Fibroblast of lung (primary cell): ENCODE results near the gene USP5. TPM values are rescaled to one million over a fixed set of nuclear protein-coding genes. Genes with fewer than 3 reads are reported as not detected.

ENCODE experiments used
- DNase-seq, 2 donors: peaks; one replicate each; pipeline versions ENCODE4 v3.0.0 to v3.0.0-alpha.2; 2010; ENCODE audit warnings: low read depth in 2 of 2
- H2AFZ ChIP-seq: 2 replicates; pipeline ENCODE4 v1.5.1; 2012; ENCODE audit warnings: low read length, control low read depth, inconsistent platforms
- H3K27ac ChIP-seq: 2 replicates; pipeline ENCODE4 v1.5.1; 2011; ENCODE audit warnings: low read length, control low read depth; ENCODE audit not compliant: insufficient read depth
- H3K27me3 ChIP-seq: 2 replicates; pipeline ENCODE4 v1.5.1; 2011; ENCODE audit warnings: mild to moderate bottlenecking, low read length; ENCODE audit not compliant: control insufficient read depth, insufficient read depth
- H3K36me3 ChIP-seq: 2 replicates; pipeline ENCODE4 v1.5.1; 2011; ENCODE audit warnings: low read length; ENCODE audit not compliant: control insufficient read depth, insufficient read depth
- H3K4me1 ChIP-seq: 2 replicates; pipeline ENCODE4 v1.5.1; 2011; ENCODE audit warnings: low read length; ENCODE audit not compliant: control insufficient read depth, insufficient read depth; ENCODE audit errors: extremely low read depth
- H3K4me2 ChIP-seq: 2 replicates; pipeline ENCODE4 v1.5.1; 2011; ENCODE audit warnings: low read length, control low read depth; ENCODE audit not compliant: insufficient read depth; ENCODE audit errors: extremely low read depth
- H3K4me3 ChIP-seq, 4 experiments: fragments of 200-600 bp in 1 of 4; sonication (generic) in 1 of 4; replicated peaks in 1 of 4; 2 replicates each; pipeline ENCODE4 v1.5.1; 2011 to 2016; ENCODE audit warnings: low read length in 4 of 4, low read depth in 3 of 4, mild to moderate bottlenecking in 3 of 4, control low read depth in 2 of 4, inconsistent platforms in 1 of 4, mixed read lengths in 1 of 4; ENCODE audit not compliant: insufficient read depth in 1 of 4; ENCODE audit errors: control extremely low read depth in 1 of 4
- H3K79me2 ChIP-seq: 2 replicates; pipeline ENCODE4 v1.5.1; 2012; ENCODE audit warnings: mild to moderate bottlenecking, low read length, inconsistent platforms; ENCODE audit not compliant: control insufficient read depth, insufficient read depth
- H3K9ac ChIP-seq: 2 replicates; pipeline ENCODE4 v1.5.1; 2011; ENCODE audit warnings: mild to moderate bottlenecking, low read length, control low read depth; ENCODE audit not compliant: insufficient read depth
- H3K9me3 ChIP-seq: 2 replicates; pipeline ENCODE4 v1.5.1; 2012; ENCODE audit warnings: low read depth, low read length; ENCODE audit not compliant: control insufficient read depth, insufficient read depth
- H4K20me1 ChIP-seq: 2 replicates; pipeline ENCODE4 v1.5.1; 2011; ENCODE audit warnings: low read length; ENCODE audit not compliant: control insufficient read depth, insufficient read depth; ENCODE audit errors: extremely low read depth
- CTCF ChIP-seq, 2 donors: IDR thresholded peaks in 1 of 2; conservative IDR thresholded peaks in 1 of 2; 1 replicate in 1 of 2; 2 replicates in 1 of 2; pipeline ENCODE4 v1.5.1; 2011 to 2012; ENCODE audit warnings: low read length in 2 of 2, control low read depth in 1 of 2, inconsistent platforms in 1 of 2, low read depth in 1 of 2, mild to moderate bottlenecking in 1 of 2
- EZH2 ChIP-seq: IDR thresholded peaks from 2 replicates; pipeline ENCODE4 v1.5.1; 2012; ENCODE audit warnings: low read length, control low read depth, mild to moderate bottlenecking; ENCODE audit errors: missing control alignments
- polyA plus RNA-seq, 2 donors: library from polyadenylated mRNA; depleted of rRNA in 1 of 2; stranded (reverse) in 1 of 2; unstranded in 1 of 2; fragments of >200 nt; gene quantifications; 2 replicates each; pipeline ENCODE4 v1.2.1, GENCODE V29; 2011 to 2012; ENCODE audit warnings: missing spikeins in 1 of 2
- total RNA-seq: library from RNA; depleted of rRNA; stranded (reverse); fragments of >200 nt; gene quantifications from 2 replicates; pipeline ENCODE4 v1.2.1, GENCODE V29; 2014

Gene USP5
- total and polyA plus RNA-seq, 2 donors (not counting 1 experiment from before 2014, with no cell fraction given): 42.2 to 69.9 TPM

GRCh38 chr12:6826734-6827436 is 25.1 kb upstream of the USP5 start:
- H3K27me3 ChIP-seq: peaks cover 2% of the 10 kb centered on the region
- no peak for DNase-seq
- peaks cover 26% of the 10 kb centered on the region for H3K79me2 ChIP-seq
- H3K4me2 ChIP-seq: peak overlapping the region; percentile 73
- no peaks in the 10 kb centered on the region for H3K9me3 ChIP-seq
- peaks cover 23% of the 10 kb centered on the region for H3K4me1 ChIP-seq
- no peaks in the 10 kb centered on the region for H4K20me1 ChIP-seq
- peak overlapping the region; percentile 78 for H3K27ac ChIP-seq
- peak overlapping the region; percentile 51 for H3K9ac ChIP-seq
- peak overlapping the region in 2 of 4 experiments; percentile 19 to 25 for H3K4me3 ChIP-seq
- H2AFZ ChIP-seq: peak overlapping the region; percentile 21
- H3K36me3 ChIP-seq: peaks cover 20% of the 10 kb centered on the region
- TF ChIP-seq CTCF (conservative IDR thresholded peaks at IDR 0.05 in 1 of 2, IDR thresholded peaks at IDR 0.05 in 1 of 2; ENCODE audit: low read depth in 1 of 2, low read length in 2 of 2): no peak
- no peak for TF ChIP-seq EZH2

- peak overlapping the region; percentile 51 for H3K9ac ChIP-seq
- no peak for TF ChIP-seq EZH2
- TF ChIP-seq CTCF (conservative IDR thresholded peaks at IDR 0.05 in 1 of 2, IDR thresholded peaks at IDR 0.05 in 1 of 2; ENCODE audit: low read depth in 1 of 2, low read length in 2 of 2): no peak
- H3K79me2 ChIP-seq: peaks cover 26% of the 10 kb centered on the region
- H2AFZ ChIP-seq: peak overlapping the region; percentile 21
- peaks cover 18% of the 10 kb centered on the region for H3K4me1 ChIP-seq
- peak overlapping the region; percentile 78 for H3K27ac ChIP-seq
- H3K27me3 ChIP-seq: peaks cover 2% of the 10 kb centered on the region
- H3K4me3 ChIP-seq: peak overlapping the region in 3 of 4 experiments; percentile 19 to 40 (median 34)
- H3K36me3 ChIP-seq: peaks cover 20% of the 10 kb centered on the region
- peak; percentile 78 to 83 for DNase-seq
- no peaks in the 10 kb centered on the region for H3K9me3 ChIP-seq
- peak overlapping the region; percentile 73 for H3K4me2 ChIP-seq
- no peaks in the 10 kb centered on the region for H4K20me1 ChIP-seq
Measured at GRCh38 chr12:6827437-6827911, 24.5 kb upstream of the USP5 start.

DNA sequence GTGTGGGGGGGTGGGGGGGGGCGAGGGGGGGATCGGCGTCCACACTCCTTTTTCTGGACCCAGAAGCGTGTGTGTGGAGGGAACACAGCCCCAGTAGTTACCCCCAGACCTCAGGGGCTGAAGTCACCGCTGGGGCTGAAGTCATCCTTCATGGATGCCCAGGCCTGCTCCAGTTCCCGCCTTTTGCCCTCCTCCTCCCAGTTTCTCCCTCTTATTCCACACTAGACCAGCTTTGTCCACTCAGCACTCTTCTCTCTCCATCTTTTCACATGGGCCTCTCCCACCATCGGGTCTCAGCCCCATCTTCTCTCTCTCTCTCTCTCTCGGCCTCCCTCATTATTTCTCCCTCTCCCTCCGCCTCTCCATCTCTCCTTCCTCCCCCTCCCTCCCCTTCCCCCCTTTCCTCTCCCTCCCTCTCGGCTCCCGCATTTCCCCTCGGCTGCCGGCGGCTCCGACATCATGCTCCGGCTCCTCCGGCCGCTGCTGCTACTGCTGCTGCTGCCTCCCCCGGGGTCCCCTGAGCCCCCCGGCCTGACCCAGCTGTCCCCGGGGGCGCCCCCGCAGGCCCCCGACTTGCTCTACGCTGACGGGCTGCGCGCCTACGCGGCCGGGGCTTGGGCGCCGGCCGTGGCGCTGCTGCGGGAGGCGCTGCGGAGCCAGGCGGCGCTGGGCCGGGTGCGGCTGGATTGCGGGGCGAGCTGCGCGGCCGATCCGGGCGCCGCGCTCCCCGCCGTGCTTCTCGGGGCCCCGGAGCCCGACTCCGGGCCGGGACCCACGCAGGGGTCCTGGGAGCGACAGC is 23.8 kb upstream of the USP5 start, which contains the start of gene P3H3:
Gene P3H3, plus strand, starts transcription at position 426 of the 799 bp plus-strand sequence. Its CDS starts 34 bp downstream, at position 460.
- H3K9ac ChIP-seq: peak within 1 kb of the TSS; percentile 91
- H2AFZ ChIP-seq: peak within 1 kb of the TSS; percentile 62
- H3K36me3 ChIP-seq: peaks cover 20% of the 10 kb centered on the region
- peak within 1 kb of the TSS; percentile 90 for H3K27ac ChIP-seq
- H3K9me3 ChIP-seq: no peaks in the 10 kb centered on the region
- no peaks in the 10 kb centered on the region for H4K20me1 ChIP-seq
- H3K4me1 ChIP-seq: peaks cover 18% of the 10 kb centered on the region
- DNase-seq: peak; percentile 54 to 56
- H3K4me3 ChIP-seq: peak within 1 kb of the TSS; percentile 73 to 97 (median 94)
- H3K4me2 ChIP-seq: peak within 1 kb of the TSS; percentile 88
- peaks cover 26% of the 10 kb centered on the region for H3K79me2 ChIP-seq
- no peaks in the 10 kb centered on the region for H3K27me3 ChIP-seq
- TF ChIP-seq CTCF (conservative IDR thresholded peaks at IDR 0.05 in 1 of 2, IDR thresholded peaks at IDR 0.05 in 1 of 2; ENCODE audit: low read depth in 1 of 2, low read length in 2 of 2) (peak in 1 of 2 donors; percentile 3), EZH2 (no peak)
